OCI-LY1 (cell line): ENCODE results near the gene DEF6.
"Not testable (repeated sequence)": the region's sequence is repeated elsewhere in the genome, so short reads cannot be mapped to it uniquely, and the experiment has no call there.

Source experiments
- CTCF ChIP-seq: fragments of 200-600 bp; sonication (generic), shearing (Covaris generic); IDR thresholded peaks from 2 replicates; pipeline ENCODE4 v1.5.1; 2017; ENCODE audit warnings: mild to moderate bottlenecking, antibody characterized with exemption, low read length, moderate library complexity, mixed read lengths
- EZH2 ChIP-seq: fragments of 200-600 bp; sonication (generic), shearing (Covaris generic); IDR thresholded peaks from 2 replicates; pipeline ENCODE4 v1.8.0; 2017; ENCODE audit warnings: borderline replicate concordance, mixed run types, mild to moderate bottlenecking, antibody characterized with exemption, low read length, moderate library complexity, mixed read lengths

- TF ChIP-seq CTCF, EZH2: not testable (repeated sequence)
Observed at GRCh38 chr6:35328965-35329364, 31.3 kb downstream of the DEF6 start.
